ENCODE measurements around the gene DENND6B.

- TF ChIP-seq CTCF (IDR thresholded peaks at IDR 0.05) (no peak), EZH2 (IDR thresholded peaks at IDR 0.05; ENCODE audit: borderline replicate concordance, insufficient read depth, low read depth, low read length, poor library complexity, severe bottlenecking) (no peak)
These were observed 13.4 kb upstream of the DENND6B start for GRCh38 chr22:50339945-50340879.
